CD4-positive, alpha-beta T cell treated with Interleukin-1 beta for 1 hour (primary cell): ENCODE results near the gene SLC25A15.

Experiments used
- DNase-seq, 2 donors: peaks; one replicate each; pipeline ENCODE4 v3.0.0-alpha.2; 2020 to 2022

SLC25A15 gene

GRCh38 chr13:40789275-40790153, at the start of gene SLC25A15:
Gene SLC25A15, plus strand, starts transcription at chr13:40789611. Its CDS starts 3,616 bp downstream, at chr13:40793227.
- DNase-seq = peak; percentile 73 to 76

- DNase-seq = no peak
These were observed 40.1 kb upstream of the SLC25A15 start for GRCh38 chr13:40749327-40749726.

- DNase-seq = no peak
These were observed 34.2 kb upstream of the SLC25A15 start for GRCh38 chr13:40755082-40755700.

- DNase-seq = no peak
These were observed 33.4 kb upstream of the SLC25A15 start for GRCh38 chr13:40756042-40756441.

- DNase-seq = no peak
These were observed 30.6 kb upstream of the SLC25A15 start for GRCh38 chr13:40758811-40759210.

- no peak for DNase-seq
These were observed 26.6 kb upstream of the SLC25A15 start for GRCh38 chr13:40762849-40763248.

- DNase-seq = peak in 1 of 2 donors; percentile 37
These were observed 24.6 kb upstream of the SLC25A15 start for GRCh38 chr13:40764587-40765403.

- no peak for DNase-seq
These were observed 23.8 kb upstream of the SLC25A15 start for GRCh38 chr13:40765602-40766001.

- DNase-seq = no peak
These were observed 19.4 kb upstream of the SLC25A15 start for GRCh38 chr13:40769970-40770369.

GRCh38 chr13:40770609-40770933, 18.8 kb upstream of the SLC25A15 start:
- no peak for DNase-seq

- DNase-seq = peak; percentile 93 to 94
These were observed 18.3 kb upstream of the SLC25A15 start, which contains the start of gene MRPS31 for GRCh38 chr13:40770934-40771618. Gene MRPS31, minus strand, starts transcription at chr13:40771190. Its CDS starts 54 bp downstream, at chr13:40771136.

- DNase-seq = no peak
These were observed 16.5 kb upstream of the SLC25A15 start for GRCh38 chr13:40772765-40773473.

GRCh38 chr13:40774672-40775071, 14.7 kb upstream of the SLC25A15 start:
- no peak for DNase-seq

GRCh38 chr13:40776232-40776631, 13.2 kb upstream of the SLC25A15 start:
- DNase-seq = peak in 1 of 2 donors; percentile 31

GRCh38 chr13:40776681-40777165, 12.7 kb upstream of the SLC25A15 start:
- DNase-seq = peak; percentile 69 to 73

GRCh38 chr13:40777166-40777808, 12.1 kb upstream of the SLC25A15 start:
- peak; percentile 35 to 69 for DNase-seq

- no peak for DNase-seq
These were observed 11.6 kb upstream of the SLC25A15 start for GRCh38 chr13:40777809-40778175.

- no peak for DNase-seq
These were observed 10.4 kb upstream of the SLC25A15 start for GRCh38 chr13:40779049-40779448.

- no peak for DNase-seq
These were observed 9.6 kb upstream of the SLC25A15 start for GRCh38 chr13:40779796-40780285.

- DNase-seq = no peak
These were observed 8.5 kb upstream of the SLC25A15 start for GRCh38 chr13:40780822-40781401.

GRCh38 chr13:40781717-40782116, 7.7 kb upstream of the SLC25A15 start:
- DNase-seq = no peak
